H1 (cell line): Measurements from ENCODE around the gene TYRO3. TPM values are rescaled to one million over a fixed set of nuclear protein-coding genes. Genes with fewer than 3 reads are reported as not detected.

Experiments
- EP300 ChIP-seq, 2 experiments: IDR thresholded peaks; 1 replicate in 1 of 2; 2 replicates in 1 of 2; pipeline ENCODE4 v1.6.1; 2011 to 2012; ENCODE audit warnings: low read depth in 2 of 2, low read length in 2 of 2, mild to moderate bottlenecking in 2 of 2, borderline replicate concordance in 1 of 2, inconsistent platforms in 1 of 2, moderate library complexity in 1 of 2
- NRF1 ChIP-seq: IDR thresholded peaks from 2 replicates; pipeline ENCODE4 v1.6.1; 2011; ENCODE audit warnings: mild to moderate bottlenecking, low read depth, low read length, improper control_type of control experiment
- PHF8 ChIP-seq: fragments of 200-600 bp; sonication (generic); conservative IDR thresholded peaks from 2 replicates; pipeline ENCODE4 v1.7.1; 2012; ENCODE audit warnings: low read depth, mild to moderate bottlenecking, inconsistent platforms, low read length, moderate library complexity
- POLR2AphosphoS5 ChIP-seq: IDR thresholded peaks from 2 replicates; pipeline ENCODE4 v1.6.1; 2011; ENCODE audit warnings: low read depth, low read length
- RAD21 ChIP-seq, 2 experiments: IDR thresholded peaks in 1 of 2; conservative IDR thresholded peaks in 1 of 2; 2 replicates each; pipeline ENCODE4 v1.6.1; 2011; ENCODE audit warnings: low read depth in 2 of 2, low read length in 2 of 2, improper control_type of control experiment in 1 of 2, inconsistent platforms in 1 of 2, mild to moderate bottlenecking in 1 of 2, moderate library complexity in 1 of 2
- SIN3A ChIP-seq, 2 experiments: IDR thresholded peaks in 1 of 2; conservative IDR thresholded peaks in 1 of 2; 2 replicates each; pipeline ENCODE4 v1.6.1; 2011 to 2012; ENCODE audit warnings: low read length in 2 of 2, improper control_type of control experiment in 1 of 2, low read depth in 1 of 2, mild to moderate bottlenecking in 1 of 2
- SRF ChIP-seq: IDR thresholded peaks from 2 replicates; pipeline ENCODE4 v1.6.1; 2011; ENCODE audit warnings: mild to moderate bottlenecking, low read depth, low read length, moderate library complexity
- TAF7 ChIP-seq: optimal IDR thresholded peaks from 2 replicates; pipeline ENCODE3; 2011; ENCODE audit warnings: low read depth, mild to moderate bottlenecking, inconsistent platforms, low read length, moderate library complexity, borderline replicate concordance
- polyA plus RNA-seq, 7 experiments: library from polyadenylated mRNA; depleted of rRNA in 3 of 7; stranded (reverse) in 5 of 7; unstranded in 2 of 7; fragments of >200 nt in 5 of 7; fragments of 200-250 nt in 2 of 7; gene quantifications; 1 replicate in 5 of 7; 2 replicates in 1 of 7; 4 replicates in 1 of 7; pipeline versions ENCODE4 v1.2.1 to v1.2.3, GENCODE V29; 2011 to 2013; ENCODE audit warnings: missing spikeins in 2 of 7, mixed read lengths in 2 of 7
- total RNA-seq: library from RNA; stranded (reverse); fragmentation: NEBNext Ultra II Directional; extraction: Animal tissue kit (Norgen Biotek cat#: 25700); gene quantifications from 2 replicates; pipeline ENCODE4 v1.2.1, GENCODE V29; 2021
- TF ChIP-seq, protein P1 (sequence below), 3 experiments: IDR thresholded peaks; 1 replicate in 2 of 3; 2 replicates in 1 of 3; pipeline versions ENCODE4 v1.5.1 to v1.6.1; 2011; ENCODE audit warnings: low read length in 3 of 3, mild to moderate bottlenecking in 3 of 3, inconsistent platforms in 2 of 3, low read depth in 1 of 3, moderate library complexity in 1 of 3; ENCODE audit not compliant: insufficient read depth in 1 of 3; ENCODE audit errors: control extremely low read depth in 1 of 3

TYRO3 gene
- total and polyA plus RNA-seq, 2 of the 8 experiments (the other 6 are each of a cell fraction or from before 2014, with no cell fraction given) = 82.7 to 98.8 TPM

DNA sequence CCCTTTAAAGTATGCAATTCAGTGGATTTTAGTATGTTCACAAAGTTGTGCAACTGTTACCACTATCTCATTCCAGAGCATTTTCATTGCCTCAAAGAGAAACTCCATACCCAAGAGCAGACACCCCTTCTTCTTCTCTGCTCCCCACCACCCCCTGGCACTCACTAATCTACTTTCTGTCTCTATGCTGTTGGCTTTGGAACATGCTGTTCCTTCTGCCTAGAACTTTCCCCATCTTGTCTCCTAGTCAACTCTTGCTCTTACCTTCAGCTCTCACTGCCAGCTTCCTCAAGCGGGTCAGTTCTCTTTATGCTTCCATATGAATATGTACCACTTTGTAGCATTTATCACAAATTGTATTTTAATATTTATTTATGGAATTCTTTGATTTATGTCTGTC lies 50.1 kb downstream of the TYRO3 start (continued):
- TF ChIP-seq POLR2AphosphoS5 (no peak), TAF7 (no peak), SRF (no peak), RAD21 (IDR thresholded peaks at IDR 0.05 in 1 of 2, conservative IDR thresholded peaks at IDR 0.05 in 1 of 2; ENCODE audit: low read depth in 2 of 2, low read length in 2 of 2) (no peak), EP300 (IDR thresholded peaks at IDR 0.05; ENCODE audit: borderline replicate concordance in 1 of 2, low read depth in 2 of 2, low read length in 2 of 2) (no peak), PHF8 (no peak), SIN3A (conservative IDR thresholded peaks at IDR 0.05 in 1 of 2, IDR thresholded peaks at IDR 0.05 in 1 of 2; ENCODE audit: low read depth in 1 of 2, low read length in 2 of 2) (no peak), NRF1 (no peak)
- TF ChIP-seq, protein P1, sequence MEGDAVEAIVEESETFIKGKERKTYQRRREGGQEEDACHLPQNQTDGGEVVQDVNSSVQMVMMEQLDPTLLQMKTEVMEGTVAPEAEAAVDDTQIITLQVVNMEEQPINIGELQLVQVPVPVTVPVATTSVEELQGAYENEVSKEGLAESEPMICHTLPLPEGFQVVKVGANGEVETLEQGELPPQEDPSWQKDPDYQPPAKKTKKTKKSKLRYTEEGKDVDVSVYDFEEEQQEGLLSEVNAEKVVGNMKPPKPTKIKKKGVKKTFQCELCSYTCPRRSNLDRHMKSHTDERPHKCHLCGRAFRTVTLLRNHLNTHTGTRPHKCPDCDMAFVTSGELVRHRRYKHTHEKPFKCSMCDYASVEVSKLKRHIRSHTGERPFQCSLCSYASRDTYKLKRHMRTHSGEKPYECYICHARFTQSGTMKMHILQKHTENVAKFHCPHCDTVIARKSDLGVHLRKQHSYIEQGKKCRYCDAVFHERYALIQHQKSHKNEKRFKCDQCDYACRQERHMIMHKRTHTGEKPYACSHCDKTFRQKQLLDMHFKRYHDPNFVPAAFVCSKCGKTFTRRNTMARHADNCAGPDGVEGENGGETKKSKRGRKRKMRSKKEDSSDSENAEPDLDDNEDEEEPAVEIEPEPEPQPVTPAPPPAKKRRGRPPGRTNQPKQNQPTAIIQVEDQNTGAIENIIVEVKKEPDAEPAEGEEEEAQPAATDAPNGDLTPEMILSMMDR (IDR thresholded peaks at IDR 0.05; ENCODE audit: control extremely low read depth in 1 of 3, insufficient read depth in 1 of 3, low read depth in 1 of 3, low read length in 3 of 3) = no peak
- TF ChIP-seq, all 59 proteins: peak for 0
